Measurements from ENCODE around the gene FAM193B. TPM values are rescaled to one million over a fixed set of nuclear protein-coding genes. Genes with fewer than 3 reads are reported as not detected.

Gene FAM193B
- total RNA-seq, 1 experiment from 2014 or later = 58.5 TPM

GRCh38 chr5:177490311-177490991, 63.9 kb downstream of the FAM193B start:
- BruUV-seq (replicated peaks) = no TSS peak
- no peak for TF ChIP-seq POLR2AphosphoS5 (IDR thresholded peaks at IDR 0.05; ENCODE audit: low read depth, low read length)
- TF ChIP-seq SIN3A (IDR thresholded peaks at IDR 0.05; ENCODE audit: borderline replicate concordance, insufficient read depth, low read depth, low read length) = no peak
- no peak for TF ChIP-seq CTCF (IDR thresholded peaks at IDR 0.05)
- TF ChIP-seq TCF7L2 (IDR thresholded peaks at IDR 0.05; ENCODE audit: low read depth, low read length) = no peak
- TF ChIP-seq, protein P1, sequence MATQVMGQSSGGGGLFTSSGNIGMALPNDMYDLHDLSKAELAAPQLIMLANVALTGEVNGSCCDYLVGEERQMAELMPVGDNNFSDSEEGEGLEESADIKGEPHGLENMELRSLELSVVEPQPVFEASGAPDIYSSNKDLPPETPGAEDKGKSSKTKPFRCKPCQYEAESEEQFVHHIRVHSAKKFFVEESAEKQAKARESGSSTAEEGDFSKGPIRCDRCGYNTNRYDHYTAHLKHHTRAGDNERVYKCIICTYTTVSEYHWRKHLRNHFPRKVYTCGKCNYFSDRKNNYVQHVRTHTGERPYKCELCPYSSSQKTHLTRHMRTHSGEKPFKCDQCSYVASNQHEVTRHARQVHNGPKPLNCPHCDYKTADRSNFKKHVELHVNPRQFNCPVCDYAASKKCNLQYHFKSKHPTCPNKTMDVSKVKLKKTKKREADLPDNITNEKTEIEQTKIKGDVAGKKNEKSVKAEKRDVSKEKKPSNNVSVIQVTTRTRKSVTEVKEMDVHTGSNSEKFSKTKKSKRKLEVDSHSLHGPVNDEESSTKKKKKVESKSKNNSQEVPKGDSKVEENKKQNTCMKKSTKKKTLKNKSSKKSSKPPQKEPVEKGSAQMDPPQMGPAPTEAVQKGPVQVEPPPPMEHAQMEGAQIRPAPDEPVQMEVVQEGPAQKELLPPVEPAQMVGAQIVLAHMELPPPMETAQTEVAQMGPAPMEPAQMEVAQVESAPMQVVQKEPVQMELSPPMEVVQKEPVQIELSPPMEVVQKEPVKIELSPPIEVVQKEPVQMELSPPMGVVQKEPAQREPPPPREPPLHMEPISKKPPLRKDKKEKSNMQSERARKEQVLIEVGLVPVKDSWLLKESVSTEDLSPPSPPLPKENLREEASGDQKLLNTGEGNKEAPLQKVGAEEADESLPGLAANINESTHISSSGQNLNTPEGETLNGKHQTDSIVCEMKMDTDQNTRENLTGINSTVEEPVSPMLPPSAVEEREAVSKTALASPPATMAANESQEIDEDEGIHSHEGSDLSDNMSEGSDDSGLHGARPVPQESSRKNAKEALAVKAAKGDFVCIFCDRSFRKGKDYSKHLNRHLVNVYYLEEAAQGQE (IDR thresholded peaks at IDR 0.05; ENCODE audit: insufficient read depth in 1 of 2, low read depth in 2 of 2, low read length in 1 of 2) = no peak
- no peaks in the 10 kb centered on the region for H3K27me3 ChIP-seq (ENCODE audit: control insufficient read depth, insufficient read depth, low read length)
- H3K36me3 ChIP-seq (ENCODE audit: control insufficient read depth, insufficient read depth, low read length) = peaks cover 3% of the 10 kb centered on the region; the same call in 1 of the 2 replicates
- H3K27ac ChIP-seq (ENCODE audit: low read length) = no peak overlapping the region
- ChIA-PET POLR2A (no interaction called here), CTCF (interaction anchor here (0.6 kb wide), 1 partner anchor 327 kb away, joined by 8 read pairs; no protein-coding TSS in a partner anchor)
- DNase-seq (ENCODE audit: low read depth, low spot score) (no peak), ATAC-seq (no peak)
- peaks cover 20% of the 10 kb centered on the region for H3K4me1 ChIP-seq (ENCODE audit: control insufficient read depth, insufficient read depth, low read length)
- no peaks in the 10 kb centered on the region for H3K9me3 ChIP-seq (ENCODE audit: control insufficient read depth, insufficient read depth, low read depth, low read length)
- intact Hi-C loops (cut with micrococcal nuclease; ENCODE audit: unreplicated experiment) (no loop called here), in situ Hi-C loops (cut with HindIII; ENCODE audit: low pct_unique_long_range_greater_than_20kb, low sequenced_read_pairs) (no loop called here)
- no peak overlapping the region for H3K4me3 ChIP-seq (ENCODE audit: low read depth in 2 of 2, low read length in 2 of 2)

GRCh38 chr5:177489119-177489716, 65.1 kb downstream of the FAM193B start:
- no peaks in the 10 kb centered on the region for H3K27me3 ChIP-seq (ENCODE audit: control insufficient read depth, insufficient read depth, low read length)
- ChIA-PET POLR2A (interaction anchor here (1.0 kb wide), 1 partner anchor 86 kb away, joined by 7 read pairs; no protein-coding TSS in a partner anchor), CTCF (no interaction called here)
- intact Hi-C loops (cut with micrococcal nuclease; ENCODE audit: unreplicated experiment) (no loop called here), in situ Hi-C loops (cut with HindIII; ENCODE audit: low pct_unique_long_range_greater_than_20kb, low sequenced_read_pairs) (no loop called here)
- H3K4me3 ChIP-seq (ENCODE audit: low read depth in 2 of 2, low read length in 2 of 2) = no peak overlapping the region
- H3K9me3 ChIP-seq (ENCODE audit: control insufficient read depth, insufficient read depth, low read depth, low read length) = no peaks in the 10 kb centered on the region
- 0 out of 2 replicates have a peak, but pooled peaks have one; percentile 17 for ATAC-seq
- no peak for DNase-seq (ENCODE audit: low read depth, low spot score)
- H3K27ac ChIP-seq (ENCODE audit: low read length) = no peak overlapping the region
- H3K4me1 ChIP-seq (ENCODE audit: control insufficient read depth, insufficient read depth, low read length) = peaks cover 7% of the 10 kb centered on the region
- H3K36me3 ChIP-seq (ENCODE audit: control insufficient read depth, insufficient read depth, low read length) = peaks cover 3% of the 10 kb centered on the region; the same call in 1 of the 2 replicates
- TF ChIP-seq TCF7L2 (IDR thresholded peaks at IDR 0.05; ENCODE audit: low read depth, low read length) = no peak
- no peak for TF ChIP-seq POLR2AphosphoS5 (IDR thresholded peaks at IDR 0.05; ENCODE audit: low read depth, low read length)
- TF ChIP-seq, protein P1 (IDR thresholded peaks at IDR 0.05; ENCODE audit: insufficient read depth in 1 of 2, low read depth in 2 of 2, low read length in 1 of 2) = no peak
- no peak; the same call in 1 of the 2 replicates for TF ChIP-seq CTCF (IDR thresholded peaks at IDR 0.05)
- no peak for TF ChIP-seq SIN3A (IDR thresholded peaks at IDR 0.05; ENCODE audit: borderline replicate concordance, insufficient read depth, low read depth, low read length)
- no TSS peak for BruUV-seq (replicated peaks)

Data from Panc1 (cell line).